Lung (tissue), 12 donors: ENCODE data around the gene NUBP1. TPM values are rescaled to one million over a fixed set of nuclear protein-coding genes. Genes with fewer than 3 reads are reported as not detected.

Experiments
- ATAC-seq: fragments of 200-7000 bp; cut with Tn5 transposase; one replicate; pipeline ENCODE4 v1.9.1; 2020; ENCODE audit warnings: moderate number of reproducible peaks; ENCODE audit not compliant: insufficient read depth, low FRiP score
- DNase-seq, 3 donors: peaks; one replicate each; pipeline ENCODE4 v3.0.0-alpha.2; 2013 to 2017
- H3K27ac ChIP-seq, 2 donors: one replicate each; pipeline ENCODE4 v1.5.1; 2013; ENCODE audit warnings: mild to moderate bottlenecking in 2 of 2, moderate library complexity in 2 of 2, control low read depth in 1 of 2, inconsistent platforms in 1 of 2, low read depth in 1 of 2, low read length in 1 of 2
- H3K27me3 ChIP-seq, 3 donors: one replicate each; pipeline ENCODE4 v1.5.1; 2013; ENCODE audit warnings: low read length in 2 of 3; ENCODE audit not compliant: control insufficient read depth in 3 of 3, insufficient read depth in 3 of 3
- H3K36me3 ChIP-seq, 4 donors: one replicate each; pipeline ENCODE4 v1.5.1; 2013; ENCODE audit warnings: low read length in 4 of 4, mild to moderate bottlenecking in 1 of 4, moderate library complexity in 1 of 4; ENCODE audit not compliant: control insufficient read depth in 4 of 4, insufficient read depth in 4 of 4
- H3K4me1 ChIP-seq, 5 donors: one replicate each; pipeline ENCODE4 v1.5.1; 2013; ENCODE audit warnings: low read length in 5 of 5, mild to moderate bottlenecking in 2 of 5, moderate library complexity in 1 of 5; ENCODE audit not compliant: control insufficient read depth in 5 of 5, insufficient read depth in 5 of 5
- H3K4me3 ChIP-seq: one replicate; pipeline ENCODE4 v1.5.1; 2013; ENCODE audit warnings: mild to moderate bottlenecking, control low read depth, moderate library complexity
- H3K9ac ChIP-seq, 2 donors: one replicate each; pipeline ENCODE4 v1.5.1; 2013; ENCODE audit warnings: low read length in 2 of 2, control low read depth in 1 of 2; ENCODE audit not compliant: insufficient read depth in 1 of 2
- H3K9me3 ChIP-seq, 4 donors: one replicate each; pipeline ENCODE4 v1.5.1; 2013; ENCODE audit warnings: low read length in 3 of 4, mild to moderate bottlenecking in 1 of 4, moderate library complexity in 1 of 4; ENCODE audit not compliant: control insufficient read depth in 4 of 4, insufficient read depth in 3 of 4
- CTCF ChIP-seq: IDR thresholded peaks from 2 replicates; pipeline ENCODE4 v1.5.1; 2012; ENCODE audit warnings: mild to moderate bottlenecking; ENCODE audit errors: control extremely low read depth, extremely low read depth
- WGBS, 2 donors: extraction: QIAGEN DNeasy Blood & Tissue Kit; methylation state at CpG; one replicate each; pipeline ENCODE4 v1.1.7; 2013; 5-methylcytosine and 5-hydroxymethylcytosine counted together
- polyA plus RNA-seq, 2 donors: library from polyadenylated mRNA; stranded (reverse); fragments of 200-250 nt; gene quantifications; one replicate each; pipeline ENCODE4 v1.2.1, GENCODE V29; 2013
- total RNA-seq, 2 donors: library from RNA; depleted of rRNA in 1 of 2; stranded (reverse); fragments of >200 nt in 1 of 2; gene quantifications; one replicate each; pipeline ENCODE4 v1.2.1, GENCODE V29; 2014 to 2021
- donor health status: control.
- donor health status: control.
- donor health status: Bipolar disorder and iron deficiency.
- donor health status: healthy.
- donor health status: DM: yes; HTN: yes; CAD: no.

NUBP1 gene
- total and polyA plus RNA-seq, 4 donors = 28.4 to 44.2 (median 41.1) TPM

- ATAC-seq (no peak), DNase-seq (no peak)
- no peaks in the 10 kb centered on the region for H3K9me3 ChIP-seq
- H3K27ac ChIP-seq = no peak overlapping the region
- WGBS, 2 donors = 97% methylated on average over 3 of the region's 3 CpGs
- H3K4me3 ChIP-seq = no peak overlapping the region
- TF ChIP-seq CTCF = no peak
- H3K9ac ChIP-seq = no peak overlapping the region
- H3K36me3 ChIP-seq = peaks cover 0 to 2% (median 0%) of the 10 kb centered on the region in 4 donors
- H3K4me1 ChIP-seq = peaks cover 0 to 3% (median 0%) of the 10 kb centered on the region in 5 donors
- H3K27me3 ChIP-seq = no peaks in the 10 kb centered on the region
Observed at GRCh38 chr16:10809706-10810105, 66.1 kb downstream of the NUBP1 start.

GRCh38 chr16:10812312-10813098, 68.9 kb downstream of the NUBP1 start:
- Histone ChIP-seq H3K27me3 (no peaks in the 10 kb centered on the region), H3K27ac (no peak overlapping the region), H3K4me3 (no peak overlapping the region), H3K4me1 (peaks cover 0 to 2% (median 0%) of the 10 kb centered on the region in 5 donors), H3K9me3 (no peaks in the 10 kb centered on the region), H3K9ac (no peak overlapping the region), H3K36me3 (peaks cover 0 to 2% (median 0%) of the 10 kb centered on the region in 4 donors)
- DNase-seq (no peak), ATAC-seq (no peak)
- no peak for TF ChIP-seq CTCF
- WGBS, 2 donors = 47% methylated on average over 6 of the region's 6 CpGs

DNA sequence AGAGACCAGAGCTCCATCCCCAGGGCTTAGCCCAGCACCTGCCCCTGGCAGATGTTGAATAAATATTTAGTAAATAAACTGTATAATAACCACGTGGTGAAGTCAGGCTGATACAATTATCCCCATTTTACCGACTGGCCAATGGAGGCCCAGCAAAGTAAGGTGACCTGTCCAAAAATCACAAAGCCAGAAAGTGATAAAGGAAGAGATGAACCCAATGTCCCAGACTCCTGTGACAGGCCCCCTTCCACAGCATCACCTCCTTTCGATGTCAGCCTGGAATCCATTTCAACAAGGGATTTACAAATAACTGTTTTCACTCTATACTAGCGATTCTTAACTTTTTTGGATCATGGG, 69.4 kb downstream of the NUBP1 start:
- Histone ChIP-seq H3K9me3 (no peaks in the 10 kb centered on the region), H3K27ac (no peak overlapping the region), H3K9ac (no peak overlapping the region), H3K27me3 (peaks cover 0 to 3% (median 0%) of the 10 kb centered on the region in 3 donors), H3K36me3 (no peaks in the 10 kb centered on the region), H3K4me1 (peaks cover 0 to 2% (median 0%) of the 10 kb centered on the region in 5 donors), H3K4me3 (no peak overlapping the region)
- WGBS, 2 donors = 82 to 87% methylated on average over 4 of the region's 4 CpGs
- DNase-seq (no peak), ATAC-seq (no peak)
- no peak for TF ChIP-seq CTCF
